GM20000 (cell line): Measurements from ENCODE around the gene LPCAT2.

Source experiments
- DNase-seq: peaks from one replicate; pipeline ENCODE4 v3.0.0; 2012; ENCODE audit warnings: low spot score
- TF ChIP-seq, protein P1 (sequence below): IDR thresholded peaks from 2 replicates; pipeline ENCODE4 v1.5.1; 2012; ENCODE audit warnings: mild to moderate bottlenecking, control low read depth; ENCODE audit errors: extremely low read depth, missing control alignments

Gene LPCAT2

DNA sequence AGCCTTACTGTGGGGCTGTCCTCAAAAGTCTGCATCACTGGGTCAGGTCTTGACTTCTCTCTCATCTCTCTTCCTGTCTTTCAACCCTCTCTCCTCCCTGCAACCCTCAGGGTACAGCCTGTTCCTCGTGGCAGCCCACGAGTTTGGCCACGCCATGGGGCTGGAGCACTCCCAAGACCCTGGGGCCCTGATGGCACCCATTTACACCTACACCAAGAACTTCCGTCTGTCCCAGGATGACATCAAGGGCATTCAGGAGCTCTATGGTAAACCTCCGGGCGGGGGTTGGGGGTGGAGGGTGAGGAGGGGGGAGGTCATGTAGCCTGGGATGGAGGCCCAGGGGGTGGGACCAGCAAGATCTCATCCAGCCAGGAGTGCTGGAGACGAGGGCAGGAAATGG is 17.2 kb upstream of the LPCAT2 start:
- TF ChIP-seq, protein P1, sequence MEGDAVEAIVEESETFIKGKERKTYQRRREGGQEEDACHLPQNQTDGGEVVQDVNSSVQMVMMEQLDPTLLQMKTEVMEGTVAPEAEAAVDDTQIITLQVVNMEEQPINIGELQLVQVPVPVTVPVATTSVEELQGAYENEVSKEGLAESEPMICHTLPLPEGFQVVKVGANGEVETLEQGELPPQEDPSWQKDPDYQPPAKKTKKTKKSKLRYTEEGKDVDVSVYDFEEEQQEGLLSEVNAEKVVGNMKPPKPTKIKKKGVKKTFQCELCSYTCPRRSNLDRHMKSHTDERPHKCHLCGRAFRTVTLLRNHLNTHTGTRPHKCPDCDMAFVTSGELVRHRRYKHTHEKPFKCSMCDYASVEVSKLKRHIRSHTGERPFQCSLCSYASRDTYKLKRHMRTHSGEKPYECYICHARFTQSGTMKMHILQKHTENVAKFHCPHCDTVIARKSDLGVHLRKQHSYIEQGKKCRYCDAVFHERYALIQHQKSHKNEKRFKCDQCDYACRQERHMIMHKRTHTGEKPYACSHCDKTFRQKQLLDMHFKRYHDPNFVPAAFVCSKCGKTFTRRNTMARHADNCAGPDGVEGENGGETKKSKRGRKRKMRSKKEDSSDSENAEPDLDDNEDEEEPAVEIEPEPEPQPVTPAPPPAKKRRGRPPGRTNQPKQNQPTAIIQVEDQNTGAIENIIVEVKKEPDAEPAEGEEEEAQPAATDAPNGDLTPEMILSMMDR = no peak
- no peak for DNase-seq

DNA sequence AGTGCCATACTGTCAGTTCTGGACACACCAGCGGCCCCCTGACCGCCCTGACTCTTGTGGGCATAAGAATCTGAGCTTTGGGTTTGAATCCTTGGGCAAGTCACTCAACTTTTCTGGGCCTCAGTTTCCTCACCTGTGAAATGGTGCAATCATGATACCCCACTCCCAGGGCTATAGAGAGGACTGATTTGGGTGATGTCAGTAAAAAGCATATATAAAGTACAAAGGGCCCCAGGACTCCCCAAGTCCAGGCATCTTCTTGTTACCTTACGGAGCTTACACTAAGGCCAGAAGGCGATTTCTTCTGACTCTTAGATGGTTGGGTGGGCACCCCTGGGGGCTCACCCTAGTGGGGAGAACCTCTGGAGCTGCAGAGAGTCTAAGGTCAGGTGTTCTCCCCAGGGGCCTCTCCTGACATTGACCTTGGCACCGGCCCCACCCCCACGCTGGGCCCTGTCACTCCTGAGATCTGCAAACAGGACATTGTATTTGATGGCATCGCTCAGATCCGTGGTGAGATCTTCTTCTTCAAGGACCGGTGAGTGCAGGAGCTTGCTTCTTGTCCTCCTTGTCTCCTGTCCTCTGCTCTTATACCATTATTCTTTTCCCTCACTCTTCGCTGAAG is 16.0 kb upstream of the LPCAT2 start:
- no peak for DNase-seq
- TF ChIP-seq, protein P1 = no peak

DNA sequence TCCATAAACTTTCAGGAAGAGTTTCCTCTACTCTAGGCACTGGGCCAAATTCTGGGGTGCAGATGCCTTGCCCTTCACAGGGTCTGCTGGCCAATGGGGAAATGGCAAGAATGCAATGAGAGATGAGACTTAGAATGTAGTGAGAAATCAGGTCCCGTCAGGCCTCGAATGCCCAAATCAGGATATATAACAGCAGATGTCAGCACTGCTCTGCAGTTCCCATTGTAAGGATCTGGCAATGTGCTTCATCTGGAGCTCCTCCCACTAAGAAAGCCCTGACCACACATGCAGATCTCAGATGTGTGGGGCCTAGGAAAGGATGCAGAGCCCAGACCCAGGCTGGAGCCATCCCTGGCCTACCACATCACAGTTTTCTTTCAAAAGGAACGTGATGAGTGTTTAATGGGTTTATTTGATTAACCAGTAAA is 13.9 kb upstream of the LPCAT2 start:
- DNase-seq = no peak
- TF ChIP-seq, protein P1 = no peak

DNA sequence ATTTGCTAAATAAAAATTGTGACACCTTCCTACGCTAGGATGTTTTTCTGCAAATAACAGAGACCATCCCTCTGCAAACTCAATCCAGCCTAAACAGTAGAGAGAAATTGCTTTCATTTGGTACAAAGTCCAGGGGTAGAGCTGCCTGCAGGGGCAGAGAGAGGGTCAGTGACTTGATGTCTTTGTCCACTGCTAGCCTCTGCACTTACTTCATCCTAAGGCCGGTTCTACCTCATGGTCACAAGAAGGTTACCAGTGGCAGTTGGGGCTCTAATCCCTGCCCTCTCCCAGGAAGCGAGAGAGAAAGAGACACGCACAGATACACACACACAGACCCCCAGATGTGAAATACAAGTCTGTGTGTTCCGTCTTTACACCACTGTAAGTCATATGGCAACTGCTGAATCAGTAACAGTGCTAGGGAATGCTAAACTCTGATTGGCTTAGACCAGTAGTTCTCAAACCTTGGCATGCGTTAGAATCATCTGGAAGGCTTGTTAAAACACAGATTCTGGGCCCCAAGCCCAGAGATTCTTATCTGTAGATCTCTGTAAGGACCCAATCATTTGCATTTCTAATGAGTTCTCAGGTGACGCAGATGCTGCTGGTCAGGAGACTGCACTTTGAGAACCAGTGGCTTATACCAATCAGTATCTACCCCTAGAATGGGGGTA is 13.1 kb upstream of the LPCAT2 start:
- TF ChIP-seq, protein P1 = no peak
- no peak for DNase-seq

DNA sequence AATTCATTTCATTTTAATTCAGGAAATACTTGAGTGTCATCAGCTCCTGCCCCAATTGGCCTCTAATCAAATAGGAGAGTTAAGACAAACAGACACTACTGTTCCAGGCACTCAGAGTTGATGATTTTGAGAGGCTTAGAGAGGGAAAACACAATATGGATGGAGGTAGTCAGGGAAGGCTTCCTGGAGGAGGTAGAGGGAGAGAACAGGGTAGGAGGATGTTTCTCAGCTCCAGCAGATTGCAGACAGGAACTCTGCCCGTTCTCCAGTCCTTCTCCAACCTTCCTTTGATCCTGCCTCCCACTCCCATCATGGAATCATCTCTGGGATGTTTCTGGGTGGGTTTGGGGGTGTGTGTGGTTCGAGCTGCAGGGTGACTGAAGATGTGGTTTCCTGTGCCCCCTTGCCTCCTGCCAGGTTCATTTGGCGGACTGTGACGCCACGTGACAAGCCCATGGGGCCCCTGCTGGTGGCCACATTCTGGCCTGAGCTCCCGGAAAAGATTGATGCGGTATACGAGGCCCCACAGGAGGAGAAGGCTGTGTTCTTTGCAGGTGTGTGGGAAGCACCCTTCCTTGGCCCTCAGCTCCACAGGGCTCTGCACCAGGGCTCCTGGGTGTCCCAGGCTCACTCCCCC is 12.2 kb upstream of the LPCAT2 start:
- TF ChIP-seq, protein P1 = no peak
- no peak for DNase-seq

DNA sequence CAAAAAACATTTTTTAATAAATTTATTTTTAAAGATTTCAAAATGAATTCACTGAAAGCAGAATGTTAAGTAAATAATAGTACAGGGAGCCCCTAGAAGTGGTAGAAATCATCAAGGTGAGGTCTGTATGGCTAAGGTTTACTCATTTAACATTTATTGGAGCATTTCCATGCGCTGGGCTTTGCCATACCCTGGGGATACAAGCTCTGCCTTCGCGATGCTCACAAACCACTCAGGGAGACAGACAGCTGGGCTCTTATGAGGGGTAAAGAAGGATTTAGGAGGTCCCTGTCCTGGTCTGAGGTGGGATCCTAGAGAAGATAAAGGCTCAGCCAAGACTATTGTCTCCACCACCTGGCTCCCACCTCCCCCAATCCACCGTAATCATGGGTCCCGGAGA is 11.3 kb upstream of the LPCAT2 start:
- DNase-seq = no peak
- TF ChIP-seq, protein P1 = no peak

DNA sequence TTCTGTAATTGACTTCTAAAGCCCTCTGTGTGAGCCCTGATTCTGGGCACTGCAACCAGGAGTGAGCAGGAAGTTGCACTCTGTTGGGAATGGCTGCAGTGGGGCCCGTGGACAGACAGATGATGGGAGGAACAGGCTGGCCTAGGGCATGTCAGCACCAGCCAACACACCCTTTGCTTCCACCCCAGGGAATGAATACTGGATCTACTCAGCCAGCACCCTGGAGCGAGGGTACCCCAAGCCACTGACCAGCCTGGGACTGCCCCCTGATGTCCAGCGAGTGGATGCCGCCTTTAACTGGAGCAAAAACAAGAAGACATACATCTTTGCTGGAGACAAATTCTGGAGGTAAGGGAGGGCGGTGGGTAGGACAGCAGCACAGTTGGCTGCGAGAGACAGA is 10.8 kb upstream of the LPCAT2 start:
- no peak for DNase-seq
- TF ChIP-seq, protein P1 = no peak
